ENCODE measurements around the gene ANGPTL4. TPM values are rescaled to one million over a fixed set of nuclear protein-coding genes. Genes with fewer than 3 reads are reported as not detected.
A peak's percentile ranks its signal among the peaks of the same experiment; 100 is the strongest.

Gene ANGPTL4
- total and polyA plus RNA-seq, 2 experiments from 2014 or later: 1.9 to 2.2 TPM

DNA sequence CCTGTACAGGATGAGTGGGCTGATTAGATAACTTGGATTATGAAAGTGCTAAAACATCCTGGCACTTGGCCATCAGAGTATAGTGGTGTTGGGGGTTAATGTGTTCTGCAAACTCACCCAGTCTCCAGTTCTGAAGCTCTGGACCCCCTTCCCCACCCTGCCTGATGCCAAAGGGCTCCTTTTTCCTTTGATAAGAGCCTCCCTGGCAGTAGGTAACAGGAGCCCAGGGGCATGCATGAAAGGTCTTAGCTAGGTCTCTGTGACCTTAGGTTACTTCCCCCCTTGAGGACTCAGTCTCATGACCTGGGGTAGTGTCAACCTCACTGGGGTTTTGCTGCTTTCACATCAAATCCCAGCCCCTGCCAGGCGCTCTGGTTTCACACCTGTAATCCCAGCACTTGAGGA is 40.2 kb upstream of the ANGPTL4 start:
- TF ChIP-seq POLR2AphosphoS5 (IDR thresholded peaks at IDR 0.05; ENCODE audit: low read depth): no peak
- no peak overlapping the region for H2AFZ ChIP-seq
- H3F3A ChIP-seq (replicated peaks; ENCODE audit: low read depth): peaks cover 47% of the 10 kb centered on the region
- no peak for DNase-seq (ENCODE audit: low spot score)
- H4K20me1 ChIP-seq (replicated peaks; ENCODE audit: insufficient read depth): peaks cover 24% of the 10 kb centered on the region
- peaks cover 25% of the 10 kb centered on the region for H3K27me3 Mint-ChIP-seq (ENCODE audit: insufficient read depth, low read depth, poor library complexity)
- ATAC-seq: no peak; the same call in 2 of the 3 replicates
- peaks cover 7% of the 10 kb centered on the region for H3K36me3 ChIP-seq (ENCODE audit: insufficient read depth)
- H3K9me3 Mint-ChIP-seq: no peaks in the 10 kb centered on the region; the same call in 2 of the 3 replicates
- no peak overlapping the region for H3K4me3 ChIP-seq
- H3K4me1 ChIP-seq (ENCODE audit: insufficient read depth): peaks cover 24% of the 10 kb centered on the region
- peaks cover 29% of the 10 kb centered on the region for H3K36me3 Mint-ChIP-seq (ENCODE audit: low read depth)
- H3K27ac ChIP-seq (ENCODE audit: low read depth): peak overlapping the region; percentile 79
- no peaks in the 10 kb centered on the region for H3K27me3 ChIP-seq (ENCODE audit: insufficient read depth)
- H3K4me1 Mint-ChIP-seq: peaks cover 23% of the 10 kb centered on the region
- no peak overlapping the region for H3K4me2 ChIP-seq
- no peak overlapping the region for H3K4me3 Mint-ChIP-seq
- H3K79me2 ChIP-seq (replicated peaks; ENCODE audit: insufficient read depth): peaks cover 33% of the 10 kb centered on the region
- no peaks in the 10 kb centered on the region for H3K9me2 ChIP-seq (ENCODE audit: insufficient read depth)
- no peak overlapping the region for H3K27ac Mint-ChIP-seq

DNA sequence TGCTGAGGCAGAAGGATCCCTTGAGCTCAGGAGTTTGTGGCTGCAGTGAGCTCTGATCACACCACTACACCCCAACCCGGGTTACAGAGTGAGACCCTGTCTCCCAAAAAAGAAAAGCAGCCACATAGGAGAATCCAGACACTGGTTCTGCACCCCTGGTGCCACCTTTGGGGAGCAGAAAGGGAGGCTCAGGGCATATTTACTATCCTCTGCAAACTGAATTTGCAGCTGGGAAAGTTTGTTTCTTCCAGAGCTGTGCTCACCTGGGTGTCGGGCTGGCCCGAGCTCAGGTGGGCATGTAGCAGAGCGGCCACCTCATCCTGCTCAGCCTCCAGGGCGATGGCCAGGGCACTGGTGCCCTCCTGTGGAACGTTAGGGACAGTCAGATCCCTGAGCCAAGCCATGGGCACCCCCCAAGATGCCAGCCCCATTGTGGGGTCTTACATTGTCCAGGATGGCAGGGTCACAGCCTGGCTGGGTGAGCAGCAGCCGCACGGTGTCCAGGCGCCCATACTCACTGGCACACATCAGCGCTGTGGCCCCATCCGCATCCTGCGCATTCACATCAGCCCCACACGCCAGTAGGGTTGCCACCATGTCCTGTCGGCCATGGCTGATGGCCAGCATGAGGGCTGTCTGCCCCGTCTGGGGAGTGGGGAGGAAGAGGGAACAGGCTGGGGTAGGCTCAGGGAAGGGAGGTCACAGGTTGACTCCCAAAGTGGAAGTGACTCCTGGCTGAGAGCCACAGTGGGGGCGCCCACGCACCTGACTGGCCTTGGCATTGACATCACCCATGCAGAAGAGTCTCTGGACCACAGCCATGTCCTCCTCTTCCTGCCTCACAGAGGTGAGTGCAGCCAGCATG is 39.5 kb upstream of the ANGPTL4 start:
- no peak for TF ChIP-seq CREB1 (CRISPR knock-in tag; IDR thresholded peaks at IDR 0.05; ENCODE audit: low read depth)
- peak; percentile 29 to 45; a peak in 2 of 4 replicates for TF ChIP-seq CTCF (conservative IDR thresholded peaks at IDR 0.05; ENCODE audit: low read depth in 2 of 2)
- TF ChIP-seq POLR2AphosphoS5 (IDR thresholded peaks at IDR 0.05; ENCODE audit: low read depth): peak; percentile 45
- Histone ChIP-seq H3K36me3 (ENCODE audit: insufficient read depth) (peaks cover 7% of the 10 kb centered on the region), H3F3A (replicated peaks; ENCODE audit: low read depth) (peaks cover 47% of the 10 kb centered on the region), H3K27me3 (ENCODE audit: insufficient read depth) (no peaks in the 10 kb centered on the region), H2AFZ (no peak overlapping the region), H3K79me2 (replicated peaks; ENCODE audit: insufficient read depth) (peaks cover 33% of the 10 kb centered on the region), H3K9me2 (ENCODE audit: insufficient read depth) (no peaks in the 10 kb centered on the region), H3K4me3 (peak overlapping the region; percentile 13; the same call in 1 of the 2 replicates), H3K27ac (ENCODE audit: low read depth) (peak overlapping the region; percentile 79), H3K4me1 (ENCODE audit: insufficient read depth) (peaks cover 24% of the 10 kb centered on the region), H3K4me2 (no peak overlapping the region), H4K20me1 (replicated peaks; ENCODE audit: insufficient read depth) (peaks cover 24% of the 10 kb centered on the region)
- DNase-seq (ENCODE audit: low spot score) (peak; percentile 45), ATAC-seq (peak; percentile 34)
- Mint-ChIP-seq H3K27ac (no peak overlapping the region), H3K27me3 (ENCODE audit: insufficient read depth, low read depth, poor library complexity) (peaks cover 28% of the 10 kb centered on the region), H3K4me1 (peaks cover 20% of the 10 kb centered on the region), H3K36me3 (ENCODE audit: low read depth) (peaks cover 29% of the 10 kb centered on the region), H3K9me3 (no peaks in the 10 kb centered on the region; the same call in 2 of the 3 replicates), H3K4me3 (no peak overlapping the region)

- Mint-ChIP-seq H3K36me3 (ENCODE audit: low read depth) (peaks cover 29% of the 10 kb centered on the region), H3K9me3 (no peaks in the 10 kb centered on the region; the same call in 2 of the 3 replicates), H3K27ac (no peak overlapping the region), H3K4me3 (no peak overlapping the region), H3K27me3 (ENCODE audit: insufficient read depth, low read depth, poor library complexity) (peaks cover 27% of the 10 kb centered on the region), H3K4me1 (peaks cover 12% of the 10 kb centered on the region)
- Histone ChIP-seq H4K20me1 (replicated peaks; ENCODE audit: insufficient read depth) (peaks cover 24% of the 10 kb centered on the region), H3K4me3 (no peak overlapping the region), H3K27me3 (ENCODE audit: insufficient read depth) (no peaks in the 10 kb centered on the region), H3K4me2 (no peak overlapping the region), H3K9me2 (ENCODE audit: insufficient read depth) (no peaks in the 10 kb centered on the region), H3K4me1 (ENCODE audit: insufficient read depth) (peaks cover 16% of the 10 kb centered on the region), H3K79me2 (replicated peaks; ENCODE audit: insufficient read depth) (peaks cover 29% of the 10 kb centered on the region), H3F3A (replicated peaks; ENCODE audit: low read depth) (peaks cover 43% of the 10 kb centered on the region), H2AFZ (no peak overlapping the region), H3K27ac (ENCODE audit: low read depth) (no peak overlapping the region), H3K36me3 (ENCODE audit: insufficient read depth) (peaks cover 7% of the 10 kb centered on the region)
- TF ChIP-seq STAT1 (IDR thresholded peaks at IDR 0.05; ENCODE audit: unreplicated experiment): no peak
- TF ChIP-seq NANOG (IDR thresholded peaks at IDR 0.05; ENCODE audit: borderline replicate concordance): no peak
- no peak for TF ChIP-seq ETS1 (IDR thresholded peaks at IDR 0.05)
- no peak for TF ChIP-seq CREB1 (CRISPR knock-in tag; IDR thresholded peaks at IDR 0.05; ENCODE audit: low read depth)
- DNase-seq (ENCODE audit: low spot score) (no peak), ATAC-seq (no peak)
Measured at GRCh38 chr19:8325454-8325853, 38.5 kb upstream of the ANGPTL4 start.

Measured in GM23338 (cell line).